Astrocyte (in vitro differentiated cells and primary cell): Measurements from ENCODE around the gene RNGTT.

ENCODE experiments used
- EZH2 ChIP-seq: IDR thresholded peaks from 2 replicates; pipeline ENCODE4 v1.6.1; 2012; ENCODE audit warnings: mild to moderate bottlenecking, low read length, inconsistent platforms; ENCODE audit not compliant: insufficient read depth
- TF ChIP-seq, protein P1 (sequence below): IDR thresholded peaks from 2 replicates; pipeline ENCODE4 v1.5.1; 2011; ENCODE audit warnings: low read depth, mild to moderate bottlenecking, inconsistent platforms, low read length, moderate library complexity; ENCODE audit not compliant: insufficient read depth

GRCh38 chr6:88708197-88708744 is 255.1 kb downstream of the RNGTT start:
- TF ChIP-seq, protein P1, sequence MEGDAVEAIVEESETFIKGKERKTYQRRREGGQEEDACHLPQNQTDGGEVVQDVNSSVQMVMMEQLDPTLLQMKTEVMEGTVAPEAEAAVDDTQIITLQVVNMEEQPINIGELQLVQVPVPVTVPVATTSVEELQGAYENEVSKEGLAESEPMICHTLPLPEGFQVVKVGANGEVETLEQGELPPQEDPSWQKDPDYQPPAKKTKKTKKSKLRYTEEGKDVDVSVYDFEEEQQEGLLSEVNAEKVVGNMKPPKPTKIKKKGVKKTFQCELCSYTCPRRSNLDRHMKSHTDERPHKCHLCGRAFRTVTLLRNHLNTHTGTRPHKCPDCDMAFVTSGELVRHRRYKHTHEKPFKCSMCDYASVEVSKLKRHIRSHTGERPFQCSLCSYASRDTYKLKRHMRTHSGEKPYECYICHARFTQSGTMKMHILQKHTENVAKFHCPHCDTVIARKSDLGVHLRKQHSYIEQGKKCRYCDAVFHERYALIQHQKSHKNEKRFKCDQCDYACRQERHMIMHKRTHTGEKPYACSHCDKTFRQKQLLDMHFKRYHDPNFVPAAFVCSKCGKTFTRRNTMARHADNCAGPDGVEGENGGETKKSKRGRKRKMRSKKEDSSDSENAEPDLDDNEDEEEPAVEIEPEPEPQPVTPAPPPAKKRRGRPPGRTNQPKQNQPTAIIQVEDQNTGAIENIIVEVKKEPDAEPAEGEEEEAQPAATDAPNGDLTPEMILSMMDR: no peak
- TF ChIP-seq EZH2: no peak
